Activated CD4-positive, alpha-beta T cell treated with anti-CD3 and anti-CD28 coated beads, Interleukin-2, amount 50 U/mL, for 1 hour (primary cell): ENCODE measurements around the gene AACS.
"Not testable (repeated sequence)": the region's sequence is repeated elsewhere in the genome, so short reads cannot be mapped to it uniquely, and the experiment has no call there.

Source experiments
- DNase-seq: peaks from one replicate; pipeline ENCODE4 v3.0.0-alpha.2; 2020

The AACS gene

DNA sequence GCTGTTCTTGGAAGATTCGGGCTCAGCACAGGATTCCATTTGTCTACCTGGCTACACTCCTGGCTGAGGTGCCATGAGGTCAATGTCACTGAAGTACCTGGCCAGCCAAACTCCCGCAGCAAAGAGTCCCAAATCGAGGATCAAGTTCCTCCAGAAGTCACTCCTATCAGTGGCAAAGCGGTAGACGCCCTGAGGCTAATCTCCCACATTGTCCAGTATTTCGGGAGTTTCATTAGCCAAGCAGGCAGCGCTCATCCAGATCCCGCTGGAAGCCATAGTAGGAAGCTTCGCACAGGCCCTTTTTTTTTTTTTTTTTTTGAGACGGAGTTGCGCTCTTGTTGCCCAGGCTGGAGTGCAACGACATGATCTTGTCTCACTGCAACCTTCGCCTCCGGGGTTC lies 8.9 kb upstream of the AACS start:
- DNase-seq, result no peak

GRCh38 chr12:125057708-125058107 lies 7.5 kb upstream of the AACS start:
- DNase-seq, result no peak

- no peak for DNase-seq
Observed at GRCh38 chr12:125061229-125061628, 4.0 kb upstream of the AACS start.

- not testable (repeated sequence) for DNase-seq
Observed at GRCh38 chr12:125063522-125063921, 1.7 kb upstream of the AACS start.

DNA sequence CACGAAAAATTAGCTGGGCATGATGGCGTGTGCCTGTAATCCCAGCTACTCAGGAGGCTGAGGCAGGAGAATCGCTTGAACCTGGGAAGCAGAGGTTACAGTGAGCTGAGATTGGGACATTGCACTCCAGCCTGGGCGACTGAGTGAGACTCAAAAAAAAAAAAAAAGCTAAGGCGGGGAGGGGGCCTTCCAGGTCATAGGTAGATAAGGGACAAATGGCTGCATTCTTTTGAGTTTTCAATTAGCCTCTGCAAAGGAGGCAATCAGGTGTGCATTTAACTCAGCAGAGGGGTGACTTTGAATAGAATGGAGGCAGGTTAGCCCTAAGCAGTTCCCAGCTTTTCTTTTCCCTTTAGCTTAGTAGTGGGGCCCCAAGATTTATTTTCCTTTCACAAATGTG lies 743 bp upstream of the AACS start:
- no peak for DNase-seq

- DNase-seq, result no peak
Observed at GRCh38 chr12:125065919-125066570, 810 bp downstream of the AACS start.

GRCh38 chr12:125068391-125068790 lies 3.2 kb downstream of the AACS start:
- no peak for DNase-seq

DNA sequence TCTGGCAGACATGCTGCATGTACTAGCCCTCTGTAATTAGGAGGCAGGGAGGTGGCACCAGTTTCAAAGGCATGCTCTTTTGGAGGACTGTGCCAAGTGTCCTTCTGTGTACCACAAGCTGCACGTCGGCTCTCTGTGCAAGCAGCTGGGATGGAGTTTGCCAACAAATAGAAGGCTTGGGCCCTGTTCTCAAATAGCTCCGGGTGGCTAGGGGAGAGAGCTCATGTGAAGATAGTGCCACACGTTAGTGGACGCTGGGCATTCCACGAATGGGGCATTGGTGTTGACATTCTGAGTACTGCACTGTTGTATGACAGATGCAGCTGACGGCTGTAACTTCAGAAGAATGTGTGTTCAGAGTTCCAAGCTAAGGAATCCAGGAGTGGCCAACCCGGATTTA lies 4.4 kb downstream of the AACS start:
- no peak for DNase-seq

- no peak for DNase-seq
Observed at GRCh38 chr12:125070112-125070511, 4.9 kb downstream of the AACS start.

DNA sequence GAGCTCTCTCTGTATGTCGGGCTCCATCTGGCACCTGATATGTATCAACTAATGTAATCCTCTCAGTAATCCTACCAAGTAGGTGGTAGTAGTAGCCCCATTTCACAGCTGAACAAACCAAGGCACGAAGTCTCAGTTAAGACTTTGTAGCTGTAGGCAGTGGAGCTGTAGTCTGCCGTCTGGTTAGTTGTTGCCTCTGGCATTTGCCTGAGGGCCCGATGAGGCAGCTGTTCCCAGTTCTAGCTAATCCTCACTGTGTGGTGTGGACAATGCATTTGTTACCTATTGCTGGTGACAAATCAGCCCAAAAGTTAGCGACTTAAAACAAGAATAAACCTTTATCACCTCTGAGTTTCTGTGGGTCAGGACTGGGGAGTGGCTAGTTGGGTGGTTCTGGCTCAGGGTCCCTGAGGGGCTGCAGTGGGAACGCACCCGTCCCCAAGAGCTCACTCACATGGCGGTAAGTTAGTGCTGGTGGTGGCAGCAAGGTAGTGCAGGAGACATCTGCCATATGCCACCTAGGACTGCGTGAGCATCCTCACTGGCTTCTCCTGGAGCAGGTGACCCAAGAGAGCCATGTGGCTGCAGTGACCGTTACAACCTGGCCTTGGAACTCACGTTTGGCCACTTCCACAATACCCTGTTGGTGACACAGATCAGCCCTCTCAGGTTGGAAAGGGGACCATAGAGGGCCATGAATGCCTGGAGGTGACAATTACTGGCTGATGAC lies 5.6 kb downstream of the AACS start:
- no peak for DNase-seq

GRCh38 chr12:125071456-125071855 lies 6.2 kb downstream of the AACS start:
- DNase-seq, result no peak

DNA sequence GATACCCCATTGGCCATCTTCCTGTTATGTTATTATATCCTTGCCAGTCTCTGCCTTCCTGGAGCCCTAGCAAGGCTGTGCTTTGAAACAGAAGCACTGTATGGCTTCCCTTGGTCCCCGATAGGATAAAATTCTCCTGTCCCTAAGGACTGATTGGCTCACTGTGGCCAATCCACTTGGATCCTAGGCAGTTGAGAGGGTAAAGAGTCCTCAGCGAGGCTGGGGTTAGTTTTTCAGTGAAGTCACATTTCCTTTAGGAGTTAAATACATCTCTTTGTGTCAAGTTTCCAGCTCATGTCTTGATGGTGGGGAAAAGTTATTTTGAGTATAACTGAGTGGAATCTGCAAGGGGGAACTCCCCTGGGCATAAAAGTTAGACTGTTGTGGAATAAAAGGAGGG lies 7.3 kb downstream of the AACS start:
- no peak for DNase-seq

DNA sequence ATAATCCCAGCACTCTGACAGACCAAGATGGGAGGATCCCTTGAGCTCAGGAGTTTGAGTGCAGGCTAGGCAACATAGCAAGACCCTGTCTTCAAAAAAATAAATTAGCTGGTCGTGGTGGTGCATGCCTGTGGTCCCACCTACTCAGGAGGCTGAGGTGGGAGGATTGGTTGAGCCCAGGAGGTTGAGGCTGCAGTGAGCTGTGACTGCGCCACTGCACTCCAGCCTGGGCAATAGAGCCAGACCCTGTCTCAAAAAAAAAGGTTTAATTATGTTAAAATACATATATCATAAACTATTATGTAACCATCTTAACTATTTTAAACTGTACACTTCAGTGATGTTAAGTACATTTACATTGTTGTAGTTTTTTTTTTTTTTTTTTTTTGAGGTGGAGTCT lies 9.1 kb downstream of the AACS start:
- not testable (repeated sequence) for DNase-seq

DNA sequence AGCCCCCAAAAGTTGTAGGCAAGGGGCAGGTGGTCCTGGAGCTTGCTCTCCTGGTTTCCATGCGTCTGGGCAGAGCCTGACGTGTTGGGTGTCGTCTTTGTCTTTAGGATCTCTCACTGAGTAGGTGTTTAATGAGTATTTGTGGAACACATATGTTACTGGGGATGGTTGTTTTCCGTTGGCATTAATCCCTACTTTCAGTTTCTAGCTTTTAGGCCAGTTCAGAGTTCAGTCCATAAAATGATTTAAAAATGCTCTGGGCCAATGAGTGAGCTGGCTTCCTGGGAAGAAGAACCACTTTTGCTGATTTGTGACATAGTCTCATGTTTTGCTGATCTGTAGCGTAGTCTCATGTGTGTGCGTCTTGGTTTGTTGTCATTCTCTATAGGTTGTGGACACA lies 10.9 kb downstream of the AACS start:
- DNase-seq, result no peak

GRCh38 chr12:125079084-125079483 lies 13.8 kb downstream of the AACS start:
- no peak for DNase-seq

GRCh38 chr12:125079648-125080645 lies 14.7 kb downstream of the AACS start:
- DNase-seq, result no peak

GRCh38 chr12:125081427-125081826 lies 16.2 kb downstream of the AACS start:
- DNase-seq, result no peak

DNA sequence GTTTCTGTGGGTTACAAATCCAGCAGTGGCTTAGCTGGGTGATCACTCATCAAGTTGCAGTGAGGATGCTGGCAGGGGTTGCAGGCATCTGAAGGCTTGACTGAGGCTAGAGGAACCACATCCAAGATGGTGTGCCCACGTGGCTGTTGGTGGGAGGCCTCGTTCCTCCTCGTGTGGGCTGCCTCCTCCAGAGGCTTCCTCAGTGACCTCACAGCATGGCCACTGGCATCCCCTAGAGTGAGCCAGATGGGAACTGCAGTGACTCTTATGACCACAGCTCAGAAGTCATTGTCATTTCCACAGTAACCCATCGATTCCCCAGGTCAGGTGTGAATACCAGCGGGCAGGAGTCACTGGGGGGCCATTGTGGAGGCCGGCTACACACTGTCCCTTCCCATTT lies 17.8 kb downstream of the AACS start:
- no peak for DNase-seq

DNA sequence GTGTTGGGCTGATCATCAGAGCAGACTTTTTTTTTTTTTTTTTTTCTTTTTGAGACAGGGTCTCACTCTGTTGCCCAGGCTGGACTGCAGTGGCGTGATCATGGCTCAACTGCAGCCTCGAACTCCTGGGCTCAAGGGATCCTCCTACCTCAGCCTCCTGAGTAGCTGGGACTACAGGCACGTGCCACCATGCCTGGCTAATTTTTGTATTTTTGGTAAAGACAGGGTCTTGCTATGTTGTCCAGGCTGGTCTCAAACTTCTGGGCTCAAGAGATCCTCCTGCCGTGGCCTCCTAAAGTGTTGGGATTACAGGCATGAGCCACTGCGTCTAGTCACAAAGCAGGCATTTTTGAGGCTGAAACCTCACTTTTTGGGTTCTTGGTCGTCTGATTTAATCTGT lies 23.0 kb downstream of the AACS start:
- DNase-seq, result not testable (repeated sequence)

DNA sequence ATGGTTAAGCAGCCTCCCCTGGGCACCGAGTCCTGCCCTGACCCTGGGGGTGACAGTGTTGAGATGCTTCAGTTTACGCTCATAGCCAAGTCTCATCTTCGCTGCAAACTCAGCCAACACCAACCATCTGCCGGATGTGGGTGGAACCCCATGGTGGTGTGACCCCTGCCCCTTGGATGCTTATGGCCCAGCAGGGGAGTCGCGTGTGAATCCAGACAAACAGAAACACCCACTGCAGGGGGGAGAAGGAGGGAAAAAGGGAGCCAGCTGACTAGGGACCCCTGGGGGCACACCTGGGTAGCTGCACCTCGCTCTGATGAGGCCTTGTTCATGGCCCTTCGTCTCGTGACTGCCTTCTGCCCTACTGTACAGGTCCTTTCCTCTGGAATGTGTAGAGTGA lies 23.8 kb downstream of the AACS start:
- no peak for DNase-seq

DNA sequence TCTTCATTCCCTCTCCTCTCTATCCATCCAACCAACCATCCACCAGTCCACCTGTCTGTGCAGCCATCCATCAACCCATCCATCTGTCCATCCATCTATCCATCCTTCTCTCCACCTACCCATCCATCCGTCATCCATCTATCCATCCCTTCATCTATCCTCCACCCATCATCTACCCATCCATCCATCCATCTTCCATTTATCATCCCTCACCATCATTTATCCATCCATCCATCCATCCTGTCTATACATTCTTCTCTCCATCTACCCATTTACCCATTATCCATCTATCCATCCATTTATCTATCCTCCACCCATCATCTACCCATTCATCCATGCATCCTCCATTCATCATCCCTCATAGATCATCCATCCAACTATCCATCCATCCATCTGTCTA lies 24.4 kb downstream of the AACS start:
- no peak for DNase-seq

- no peak for DNase-seq
Observed at GRCh38 chr12:125090437-125090836, 25.2 kb downstream of the AACS start.

- no peak for DNase-seq
Observed at GRCh38 chr12:125091401-125091800, 26.2 kb downstream of the AACS start.
